Coronary artery (tissue), 2 donors: ENCODE measurements around the gene LCE4A.

Source experiments
- DNase-seq: peaks from one replicate; pipeline ENCODE4 v3.0.0-alpha.2; 2017; ENCODE audit warnings: low spot score
- H3K27ac ChIP-seq, 2 donors: fragments of 200-600 bp; sonication (generic); one replicate each; pipeline ENCODE4 v1.5.1; 2016 to 2019
- H3K4me3 ChIP-seq: fragments of 200-600 bp; sonication (generic); 2 replicates; pipeline ENCODE4 v1.5.1; 2016; ENCODE audit warnings: mild to moderate bottlenecking, moderate library complexity
- TF ChIP-seq, protein P1 (sequence below): fragments of 200-600 bp; sonication (generic); IDR thresholded peaks from one replicate; pipeline ENCODE4 v1.5.1; 2019; ENCODE audit warnings: antibody characterized with exemption

LCE4A gene

DNA sequence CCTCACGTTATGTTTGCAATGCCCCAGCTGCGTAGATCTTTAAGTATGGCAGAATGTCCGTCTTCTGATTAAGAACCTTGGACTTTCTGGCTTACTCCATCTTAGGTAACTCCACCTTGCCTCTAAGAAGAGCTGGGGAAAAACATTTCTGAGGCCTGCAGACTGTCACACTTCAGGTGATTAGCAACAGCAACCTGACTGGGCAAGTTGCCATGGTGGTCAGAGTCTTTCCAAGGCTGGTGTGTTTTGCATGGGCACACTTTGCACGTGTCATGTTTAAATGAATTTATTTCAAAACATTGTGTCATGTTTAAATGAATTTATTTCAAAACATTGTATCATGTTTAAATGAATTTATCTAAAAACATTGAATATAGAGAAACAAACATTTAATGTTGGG lies 50.7 kb downstream of the LCE4A start:
- H3K27ac ChIP-seq: no peak overlapping the region
- no peak for DNase-seq
- no peak overlapping the region for H3K4me3 ChIP-seq
- TF ChIP-seq, protein P1, sequence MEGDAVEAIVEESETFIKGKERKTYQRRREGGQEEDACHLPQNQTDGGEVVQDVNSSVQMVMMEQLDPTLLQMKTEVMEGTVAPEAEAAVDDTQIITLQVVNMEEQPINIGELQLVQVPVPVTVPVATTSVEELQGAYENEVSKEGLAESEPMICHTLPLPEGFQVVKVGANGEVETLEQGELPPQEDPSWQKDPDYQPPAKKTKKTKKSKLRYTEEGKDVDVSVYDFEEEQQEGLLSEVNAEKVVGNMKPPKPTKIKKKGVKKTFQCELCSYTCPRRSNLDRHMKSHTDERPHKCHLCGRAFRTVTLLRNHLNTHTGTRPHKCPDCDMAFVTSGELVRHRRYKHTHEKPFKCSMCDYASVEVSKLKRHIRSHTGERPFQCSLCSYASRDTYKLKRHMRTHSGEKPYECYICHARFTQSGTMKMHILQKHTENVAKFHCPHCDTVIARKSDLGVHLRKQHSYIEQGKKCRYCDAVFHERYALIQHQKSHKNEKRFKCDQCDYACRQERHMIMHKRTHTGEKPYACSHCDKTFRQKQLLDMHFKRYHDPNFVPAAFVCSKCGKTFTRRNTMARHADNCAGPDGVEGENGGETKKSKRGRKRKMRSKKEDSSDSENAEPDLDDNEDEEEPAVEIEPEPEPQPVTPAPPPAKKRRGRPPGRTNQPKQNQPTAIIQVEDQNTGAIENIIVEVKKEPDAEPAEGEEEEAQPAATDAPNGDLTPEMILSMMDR: no peak
